ENCODE data around the gene IGSF5.
"Not testable (repeated sequence)": the region's sequence is repeated elsewhere in the genome, so short reads cannot be mapped to it uniquely, and the experiment has no call there.

The IGSF5 gene

DNA sequence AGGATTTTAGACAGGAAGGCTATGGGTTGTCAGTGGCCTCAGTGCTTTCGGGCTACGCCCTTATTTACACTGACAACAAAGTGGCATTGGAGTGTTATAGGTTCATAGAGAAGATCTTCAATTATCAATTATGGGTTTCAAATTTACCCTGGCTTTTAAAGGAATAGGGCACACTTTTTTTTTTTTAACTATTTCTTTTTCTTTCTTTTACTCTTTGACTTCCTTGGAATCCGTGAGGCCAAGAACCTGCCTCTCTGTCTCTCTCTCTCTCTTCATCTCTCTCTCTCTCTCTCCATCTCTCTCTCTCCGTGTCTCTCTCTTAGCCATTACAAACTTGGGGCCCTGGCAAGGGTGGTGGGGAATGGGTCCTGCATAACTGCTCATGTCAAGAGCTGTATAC lies at the start of gene IGSF5:
IGSF5 (plus strand) TSS at position 301 of the 400 bp plus-strand sequence. CDS start 327 bp downstream, outside the sequence.
- DNase-seq (ENCODE audit: low spot score), result not testable (repeated sequence)

DNA sequence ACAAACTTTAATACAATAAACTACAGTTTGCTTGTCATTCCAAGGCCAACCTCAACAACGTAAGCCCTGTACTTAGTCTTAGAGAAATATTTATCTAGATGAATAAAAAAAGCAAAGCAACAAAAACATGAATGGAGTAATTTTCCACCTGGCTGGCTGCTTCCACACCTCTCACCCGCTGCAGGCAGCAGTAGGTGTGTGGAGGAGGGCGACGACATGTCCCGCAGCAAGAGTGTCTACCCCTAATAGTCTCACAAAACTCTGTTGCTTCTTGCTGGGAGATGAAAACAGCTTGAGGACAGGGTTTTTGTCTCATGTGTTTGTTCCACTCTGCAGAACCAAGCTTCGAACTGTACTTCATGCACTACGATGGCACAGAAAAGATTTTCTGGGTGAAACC lies 48.8 kb upstream of the IGSF5 start:
- DNase-seq (ENCODE audit: low spot score), result no peak

DNA sequence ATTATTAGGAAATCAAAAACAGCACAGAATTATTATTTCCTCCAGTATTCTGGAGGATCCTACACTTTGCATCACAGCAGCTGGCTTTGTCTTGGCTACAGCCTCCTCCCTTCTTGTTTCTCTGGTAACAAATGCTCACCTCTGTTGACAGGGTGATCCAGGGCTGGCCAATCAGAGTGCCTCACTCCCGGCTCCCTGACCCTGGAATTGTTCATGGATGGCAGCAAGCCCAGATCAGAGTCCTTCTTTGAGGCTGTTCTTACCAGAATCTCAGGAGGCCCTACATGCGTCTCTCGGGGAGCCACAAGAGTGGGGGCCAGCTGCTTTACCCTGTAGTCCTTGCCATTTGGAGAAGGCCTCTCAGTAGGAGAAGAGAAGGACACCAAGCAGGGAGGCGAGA lies 48.4 kb upstream of the IGSF5 start:
- no peak for DNase-seq (ENCODE audit: low spot score)

DNA sequence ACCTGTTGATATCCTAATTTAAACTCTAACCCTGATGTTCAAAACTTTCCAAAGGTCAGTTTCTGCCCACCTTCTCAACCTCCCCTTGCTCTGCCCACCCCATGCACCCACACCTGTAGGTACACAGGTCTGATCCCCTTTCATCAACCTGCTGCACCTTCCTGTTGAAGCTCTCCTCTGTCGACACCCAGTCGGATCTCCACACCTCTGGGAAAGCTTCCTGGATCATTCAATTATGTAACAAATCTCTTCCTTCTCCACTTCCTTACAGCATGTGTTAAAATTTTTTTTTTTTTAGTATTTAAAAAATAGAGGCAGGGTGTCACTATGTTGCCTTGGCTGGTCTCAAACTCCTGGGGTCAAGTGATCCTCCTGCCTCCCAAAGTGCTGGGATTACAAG lies 44.7 kb upstream of the IGSF5 start:
- no peak for DNase-seq (ENCODE audit: low spot score)

DNA sequence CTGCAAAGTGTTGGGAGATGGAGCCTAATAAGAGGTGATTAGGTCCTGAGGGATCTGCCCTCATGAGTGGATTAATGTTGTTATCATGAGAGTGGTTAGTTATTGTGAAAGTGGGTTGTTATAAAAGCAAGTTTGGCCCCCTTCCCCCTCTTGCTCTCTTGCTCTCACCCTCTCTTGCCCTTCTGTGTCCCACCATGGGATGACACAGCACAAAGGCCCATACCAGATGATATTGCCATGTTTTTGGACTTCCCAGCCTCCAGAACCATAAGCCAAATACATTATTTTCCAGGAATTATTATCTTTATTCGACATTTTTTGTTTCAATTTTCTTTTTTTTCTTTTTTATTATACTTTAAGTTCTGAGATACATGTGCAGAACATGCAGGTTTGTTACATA lies 41.4 kb upstream of the IGSF5 start:
- DNase-seq (ENCODE audit: low spot score), result no peak

DNA sequence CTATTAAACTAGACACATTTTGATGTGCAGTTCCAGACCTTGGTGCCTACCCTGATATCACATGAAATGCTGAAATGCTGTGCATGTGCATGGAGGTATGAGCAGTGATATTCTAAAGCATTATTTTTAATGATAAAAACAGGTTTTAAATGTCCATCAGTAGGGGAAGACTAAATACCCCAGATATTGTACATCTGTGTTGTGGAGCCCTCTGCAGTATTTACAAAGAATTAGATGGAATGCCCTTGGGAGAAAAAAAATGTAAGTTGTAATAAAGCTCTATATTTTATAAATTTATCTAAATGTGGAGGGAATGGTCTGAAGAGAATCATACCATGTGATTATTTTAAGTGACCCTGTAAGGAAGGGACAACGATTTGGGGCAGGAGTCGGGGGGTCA lies 39.1 kb upstream of the IGSF5 start:
- DNase-seq (ENCODE audit: low spot score), result no peak

DNA sequence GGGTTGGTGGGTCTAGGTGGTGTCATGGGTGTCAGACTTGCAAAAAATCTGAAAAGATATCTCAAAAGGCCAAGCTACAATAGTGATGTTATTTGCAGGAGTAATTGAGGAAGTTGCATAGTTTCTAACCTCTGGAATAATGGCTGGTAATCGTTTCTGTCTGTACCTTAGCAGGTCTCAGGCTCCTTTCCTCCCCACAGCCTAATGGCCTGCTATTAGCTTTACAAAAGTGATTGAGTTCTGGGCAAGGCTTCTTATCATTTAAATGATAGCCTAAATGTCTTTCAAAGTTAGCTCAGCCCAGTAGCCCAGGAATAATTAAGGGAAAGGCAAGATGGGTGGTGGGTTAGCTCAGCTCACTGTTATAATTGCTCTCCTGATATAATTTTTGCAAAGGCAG lies 37.7 kb upstream of the IGSF5 start:
- DNase-seq (ENCODE audit: low spot score), result no peak

DNA sequence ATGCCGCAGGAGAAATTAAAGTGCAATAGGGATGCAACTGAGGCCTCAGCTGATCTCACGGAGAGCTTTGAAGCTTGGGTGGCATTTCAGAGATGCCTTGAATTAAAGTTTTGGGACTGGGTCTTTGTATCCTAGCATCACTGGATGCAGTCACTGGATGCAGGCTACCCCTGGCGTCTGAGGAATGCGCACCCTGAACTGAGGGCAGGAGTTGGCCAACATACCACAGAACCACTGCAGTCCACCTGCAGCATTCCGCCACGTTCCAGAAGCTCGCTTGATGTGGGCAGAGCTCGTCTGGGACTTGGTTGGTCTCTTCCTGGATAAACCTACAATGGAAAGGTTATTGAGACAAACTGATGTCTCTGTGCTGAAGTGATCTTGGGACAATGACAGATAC lies 34.1 kb upstream of the IGSF5 start:
- no peak for DNase-seq (ENCODE audit: low spot score)

DNA sequence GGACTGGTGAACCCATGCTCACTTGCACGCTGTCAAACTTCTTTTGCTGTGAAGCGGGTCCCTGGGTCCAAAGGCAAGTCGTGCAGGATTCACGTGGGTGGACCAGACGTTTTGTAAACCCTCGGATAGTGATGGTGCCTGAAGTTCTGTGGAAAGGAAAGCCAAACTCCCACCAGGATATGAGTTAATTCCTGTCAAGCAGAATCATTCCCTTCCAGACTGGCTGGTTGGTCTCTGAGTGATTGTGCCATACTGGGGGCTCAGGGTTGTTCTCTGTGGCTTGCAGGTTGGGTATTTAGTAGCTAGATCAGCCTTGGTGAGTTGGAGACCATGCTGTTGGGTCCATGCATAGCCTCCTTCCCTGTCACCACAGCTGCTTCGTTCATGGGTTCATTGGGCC lies 32.7 kb upstream of the IGSF5 start:
- DNase-seq (ENCODE audit: low spot score), result no peak

DNA sequence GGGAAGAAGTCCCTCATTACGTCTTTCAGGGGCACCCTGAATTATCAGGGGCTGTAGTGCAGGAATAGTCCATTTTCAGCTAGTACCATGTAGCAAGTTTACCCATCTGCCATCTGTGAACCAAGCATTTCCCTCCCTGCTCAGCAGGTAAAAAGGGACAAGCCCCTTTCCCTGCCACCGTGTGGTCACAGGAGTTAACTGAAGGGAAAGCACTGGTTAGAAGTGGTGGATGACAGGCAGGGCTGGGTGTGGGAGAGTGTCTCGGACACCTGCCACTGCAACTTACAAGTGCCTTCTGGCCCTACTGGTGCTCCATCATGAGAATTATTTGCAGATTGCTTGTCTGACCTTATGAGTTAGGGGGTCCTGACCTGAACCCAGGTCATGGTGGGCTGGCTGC lies 32.0 kb upstream of the IGSF5 start:
- no peak for DNase-seq (ENCODE audit: low spot score)

DNA sequence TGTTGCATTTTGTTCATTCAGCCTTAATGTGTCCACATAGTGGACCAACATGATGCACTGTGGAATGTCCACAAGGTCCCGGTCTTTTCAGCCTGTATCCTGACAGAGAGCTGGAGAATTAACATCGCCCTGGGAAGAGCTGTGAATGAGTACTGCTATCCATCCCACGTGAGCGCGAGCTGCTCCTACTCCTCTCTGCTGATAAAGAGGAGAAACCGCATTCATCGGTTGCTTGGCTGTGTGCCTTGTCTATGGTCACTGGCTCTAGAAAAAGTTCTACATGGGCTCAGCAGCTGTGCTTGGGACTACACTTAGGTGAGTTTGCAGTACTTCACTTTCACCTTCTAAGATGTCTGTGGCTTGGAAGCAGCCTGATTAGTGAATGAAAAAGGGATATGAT lies 31.1 kb upstream of the IGSF5 start:
- no peak for DNase-seq (ENCODE audit: low spot score)

DNA sequence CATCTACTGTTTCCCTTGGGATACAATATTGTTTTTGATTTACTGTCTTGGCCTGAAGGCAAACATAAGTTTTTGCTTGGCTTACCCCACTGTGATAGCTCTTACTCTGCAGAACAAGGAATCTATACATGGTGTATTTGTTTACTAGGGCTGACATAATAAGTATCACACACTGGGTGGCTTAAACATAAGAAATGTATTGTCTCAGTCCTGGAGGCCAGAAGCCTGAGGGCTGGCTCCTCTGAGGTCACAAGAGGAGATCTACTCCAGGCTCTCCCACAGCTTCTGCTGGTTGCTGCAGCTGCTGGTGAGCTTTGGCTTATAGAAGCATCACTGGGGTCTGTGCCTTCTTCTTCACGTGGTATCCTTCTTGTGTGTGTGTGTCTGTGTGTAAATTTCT lies 30.7 kb upstream of the IGSF5 start:
- no peak for DNase-seq (ENCODE audit: low spot score)

DNA sequence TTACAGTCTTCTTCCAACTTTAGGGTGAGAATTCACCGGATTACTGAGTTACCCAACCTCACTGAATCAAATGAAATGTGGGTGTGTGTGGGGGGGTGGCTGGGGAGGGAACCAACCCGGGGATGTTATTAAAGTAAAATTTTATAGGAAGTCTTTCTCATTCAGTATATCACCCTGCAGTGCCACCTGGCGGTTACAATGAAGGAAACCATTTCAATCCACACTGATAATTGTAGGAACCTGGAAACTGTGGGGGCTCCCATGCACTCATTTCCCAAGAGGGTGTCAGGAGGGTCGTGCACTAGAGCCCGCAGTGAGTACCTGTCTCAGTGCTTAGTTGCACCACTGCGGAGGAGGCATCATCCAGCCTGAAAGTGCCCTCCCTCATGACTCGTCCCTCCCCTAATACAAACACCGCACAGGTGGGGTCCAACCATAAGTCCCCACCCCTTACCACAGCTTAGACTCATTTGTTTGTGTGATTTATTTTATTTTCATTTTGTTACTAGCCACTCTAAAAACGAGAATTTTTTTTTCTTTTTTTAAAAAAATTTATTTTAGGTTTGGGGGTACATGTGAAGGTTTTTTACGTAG lies 29.1 kb upstream of the IGSF5 start:
- no peak for DNase-seq (ENCODE audit: low spot score)

DNA sequence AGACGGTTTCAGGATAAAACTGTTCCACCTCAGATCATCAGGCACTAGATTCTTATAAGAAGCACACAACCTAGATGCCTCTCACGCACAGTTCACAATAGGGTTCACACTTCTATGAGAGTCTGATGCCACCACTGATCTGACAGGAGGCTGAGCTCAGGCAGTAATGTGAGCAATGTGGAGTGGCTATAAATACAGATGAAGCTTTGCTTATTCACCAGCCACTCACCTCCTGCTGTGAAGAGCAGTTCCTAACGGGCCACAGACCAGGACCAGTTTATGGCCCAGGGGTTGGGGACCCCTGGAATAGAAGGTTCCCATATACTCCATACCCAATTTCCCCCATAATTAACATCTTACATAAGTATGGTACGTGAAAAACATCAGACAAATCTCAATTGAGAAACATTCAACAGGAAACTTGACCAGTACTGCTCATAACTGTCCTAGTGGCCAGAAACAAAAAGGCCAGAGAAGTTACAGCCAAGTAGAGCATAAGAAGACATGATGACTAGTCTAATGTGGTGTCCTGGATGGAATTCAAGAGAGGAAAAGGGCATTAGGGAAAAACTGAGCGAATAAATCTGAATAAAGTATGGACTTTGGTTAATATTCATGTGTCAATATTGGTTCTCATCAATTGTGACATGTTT lies 24.7 kb upstream of the IGSF5 start:
- DNase-seq (ENCODE audit: low spot score), result no peak

DNA sequence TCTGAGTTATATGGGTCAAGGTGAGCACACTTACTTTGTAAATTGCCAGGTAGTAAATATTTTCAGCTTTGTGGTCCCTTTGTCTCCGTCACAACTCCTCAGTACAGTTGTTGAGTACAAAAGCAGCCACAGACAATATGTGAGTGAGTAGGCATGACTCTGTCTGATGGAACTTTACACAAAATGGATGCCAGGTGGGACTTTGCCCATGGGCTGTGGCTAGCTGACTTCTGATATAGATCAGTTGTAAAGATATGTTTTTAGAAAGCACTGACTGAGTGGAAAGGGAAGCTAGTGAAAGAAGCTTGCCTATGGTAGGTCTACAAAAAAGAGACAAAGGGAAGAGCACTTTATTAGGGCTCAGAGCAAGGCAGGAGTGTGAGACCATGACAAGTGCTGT lies 23.1 kb upstream of the IGSF5 start:
- DNase-seq (ENCODE audit: low spot score), result no peak

DNA sequence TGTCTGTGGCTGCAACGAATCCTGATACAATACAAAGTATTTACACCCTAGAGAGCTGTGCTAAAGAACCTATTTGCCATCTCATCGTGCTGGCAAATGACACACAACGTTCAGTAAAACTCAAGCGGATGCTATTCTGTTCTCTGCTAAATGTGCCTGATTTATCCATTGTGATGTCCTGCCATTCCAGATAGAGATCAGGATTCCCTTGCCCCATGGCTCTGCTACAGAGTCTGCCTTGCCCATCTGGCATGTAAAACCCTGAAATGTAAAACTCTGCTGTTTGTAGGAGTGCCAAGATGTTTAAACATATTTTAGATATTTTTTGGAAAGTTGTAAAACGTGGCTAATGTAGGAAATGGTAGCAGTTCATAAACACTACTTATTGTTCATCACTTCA lies 20.0 kb upstream of the IGSF5 start:
- DNase-seq (ENCODE audit: low spot score), result no peak

DNA sequence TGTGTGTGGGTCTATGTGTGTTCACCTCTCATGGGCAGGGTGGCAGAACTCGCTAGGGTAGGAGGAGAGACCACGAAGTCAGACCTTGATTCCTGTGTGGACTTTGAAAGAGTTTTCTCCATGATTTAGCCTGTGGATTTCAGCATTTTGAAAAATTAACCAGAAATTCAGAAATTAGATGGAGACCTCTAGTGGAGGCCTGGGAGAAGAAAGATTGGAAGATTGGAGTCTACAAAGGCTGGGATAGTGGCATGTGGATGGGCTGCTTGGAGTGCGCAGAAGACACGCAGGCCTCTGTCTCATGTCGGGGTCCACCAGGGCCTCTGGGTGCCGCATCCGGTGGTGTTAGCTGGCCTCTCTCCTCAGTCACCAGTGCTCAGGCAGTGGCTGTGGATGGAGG lies 18.9 kb upstream of the IGSF5 start:
- no peak for DNase-seq (ENCODE audit: low spot score)

DNA sequence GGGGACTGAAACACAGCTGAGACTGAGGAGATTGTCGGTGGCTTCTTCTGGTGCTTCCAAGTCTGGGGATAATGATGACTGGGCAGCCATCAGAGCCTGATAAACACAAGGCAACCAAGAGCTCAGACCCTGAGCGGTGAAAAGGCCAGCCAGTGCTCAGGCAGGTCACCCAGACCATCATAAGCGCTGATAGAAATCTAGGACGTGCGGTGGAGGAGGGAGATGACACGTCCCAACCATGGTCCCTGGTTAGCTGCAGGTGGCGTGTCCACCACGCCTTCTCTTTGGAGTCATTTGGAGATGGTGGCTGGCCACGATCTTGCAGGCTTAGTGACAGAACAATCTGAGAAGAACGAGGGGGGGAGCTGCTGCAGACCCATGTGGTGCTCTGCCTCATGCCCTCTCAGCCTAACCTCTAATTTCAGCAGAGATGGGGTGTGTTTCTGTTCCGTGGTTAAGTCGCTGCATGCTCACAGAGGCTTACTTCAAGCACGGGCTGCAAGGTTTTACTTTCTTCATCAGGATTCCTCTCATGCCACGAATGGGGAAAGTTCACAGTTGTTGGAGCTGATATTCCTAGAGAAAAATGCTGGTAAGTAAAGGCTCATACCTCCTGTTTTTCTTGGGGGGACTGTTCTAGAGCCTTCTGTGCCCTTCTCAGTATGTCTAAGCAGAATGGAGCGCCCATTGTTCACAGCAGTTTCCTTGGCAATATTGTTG lies 17.4 kb upstream of the IGSF5 start:
- DNase-seq (ENCODE audit: low spot score), result no peak

DNA sequence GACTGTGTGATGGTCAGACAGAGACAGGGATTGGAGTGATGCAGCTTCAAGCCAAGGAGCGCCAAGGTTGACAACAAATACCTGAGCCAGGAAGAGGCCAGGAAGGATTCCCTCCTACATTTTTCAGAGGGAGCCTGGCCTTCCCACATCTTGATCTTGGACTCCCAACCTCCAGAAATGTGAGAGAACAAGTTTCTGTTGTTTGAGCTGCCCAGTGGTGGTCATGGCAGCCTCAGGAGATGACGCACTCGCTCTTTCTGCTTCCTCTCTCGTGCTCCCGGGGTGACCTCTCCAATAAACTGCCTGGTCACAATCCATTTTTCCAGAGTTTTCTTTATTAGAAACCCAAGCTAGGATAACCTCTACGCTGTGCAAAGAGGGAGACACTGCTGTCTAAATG lies 16.6 kb upstream of the IGSF5 start:
- no peak for DNase-seq (ENCODE audit: low spot score)

DNA sequence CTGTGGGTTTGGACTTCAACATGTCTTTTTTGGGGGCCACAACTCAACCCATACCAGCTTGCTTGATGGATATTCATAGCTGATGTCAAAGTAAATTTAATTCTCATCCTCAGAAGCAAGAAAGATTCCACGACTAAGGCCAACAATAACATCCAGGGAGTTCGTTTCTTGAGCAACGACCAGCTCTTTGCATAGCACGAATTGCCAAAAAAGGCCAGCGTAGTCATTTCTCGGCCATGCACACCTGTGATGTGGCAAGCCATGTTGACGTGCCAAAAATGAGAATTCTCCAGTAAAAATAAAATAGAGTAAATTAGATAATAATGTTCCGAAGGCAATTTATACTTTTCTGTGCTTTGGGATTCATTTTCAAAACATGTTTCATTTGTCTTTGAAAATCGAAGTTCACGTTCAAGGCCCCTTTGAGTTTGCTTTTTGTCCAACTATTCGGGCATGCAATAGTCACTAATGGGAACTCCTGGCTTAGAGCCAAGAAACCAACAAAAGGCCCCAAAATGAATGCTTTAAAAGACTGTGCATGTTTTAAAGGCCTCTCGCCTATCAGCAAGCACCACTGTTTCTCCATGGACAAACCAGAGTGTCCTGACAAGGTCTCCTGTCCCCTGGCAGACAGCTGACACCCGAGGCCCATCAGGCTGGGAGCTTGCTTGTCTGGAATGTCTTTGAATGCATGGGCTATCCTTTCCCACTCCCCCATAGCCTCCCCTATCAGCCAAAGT lies 14.4 kb upstream of the IGSF5 start:
- DNase-seq (ENCODE audit: low spot score), result no peak

DNA sequence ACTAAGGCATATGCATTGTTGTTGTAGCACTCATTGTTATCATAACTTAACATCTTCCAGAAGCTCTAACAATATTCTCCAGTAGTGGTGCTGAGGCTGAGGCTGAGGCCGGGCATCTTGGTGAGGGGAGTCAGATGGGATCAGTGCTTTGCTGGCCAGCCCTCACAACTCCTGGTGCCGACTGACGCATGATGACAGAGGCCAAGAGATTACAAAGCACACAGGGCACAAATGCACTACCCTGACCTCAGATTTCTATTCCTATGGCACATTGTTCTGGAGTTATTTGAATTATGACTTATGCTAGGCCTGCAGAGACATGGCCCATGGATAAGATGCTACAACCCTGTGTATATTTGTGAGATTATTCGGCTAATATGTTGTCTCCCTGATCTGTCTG lies 8.3 kb upstream of the IGSF5 start:
- DNase-seq (ENCODE audit: low spot score), result no peak

DNA sequence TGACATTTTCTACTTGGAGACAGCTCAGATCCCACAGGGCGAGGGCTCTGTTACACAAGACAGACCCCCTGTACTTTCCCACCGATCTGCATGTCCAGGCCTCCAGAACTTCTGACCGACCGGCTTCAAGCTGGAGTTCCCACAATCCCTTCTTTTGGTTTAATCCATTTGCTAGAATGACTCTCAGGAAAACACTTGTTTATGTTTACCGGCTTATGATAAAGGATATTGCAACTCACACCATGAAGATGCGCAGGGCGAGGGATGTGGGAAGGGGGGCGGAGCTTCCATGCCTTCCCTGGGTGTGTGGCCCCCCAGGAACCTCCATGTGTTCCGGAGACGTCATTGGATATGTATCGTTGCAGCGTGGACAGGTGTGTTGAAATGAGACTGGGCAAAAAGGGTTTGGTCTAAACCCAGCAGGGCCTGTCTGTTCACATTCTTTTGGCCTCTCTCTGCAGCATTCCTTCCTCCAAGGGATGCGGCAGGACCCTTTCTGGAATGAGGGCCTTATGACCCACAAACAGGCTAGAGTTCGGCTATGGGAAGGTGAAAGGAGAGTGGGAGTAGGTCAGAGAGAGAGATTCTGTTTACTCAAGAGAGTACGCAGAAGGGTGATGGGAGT lies 7.5 kb upstream of the IGSF5 start:
- DNase-seq (ENCODE audit: low spot score), result no peak

DNA sequence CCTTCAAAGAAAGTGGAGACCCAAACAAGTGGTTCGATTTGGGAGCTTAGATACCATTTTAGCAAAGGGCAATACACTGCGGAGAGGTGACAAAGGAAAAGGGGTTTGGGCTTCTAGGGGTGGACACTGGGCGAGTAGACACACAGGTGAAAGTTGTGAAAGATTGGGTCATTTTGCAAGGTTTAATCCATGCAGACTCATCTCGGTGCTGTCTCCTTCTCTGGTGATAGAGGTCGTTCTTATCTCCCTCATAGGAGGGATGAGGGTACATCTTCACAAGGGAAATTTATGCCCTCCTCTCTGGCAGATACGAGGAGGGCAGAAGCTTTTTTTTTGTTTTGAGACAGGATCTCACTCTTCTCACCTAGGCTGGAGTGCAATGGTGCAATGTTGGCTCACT lies 6.4 kb upstream of the IGSF5 start:
- no peak for DNase-seq (ENCODE audit: low spot score)

Data from left forelimb (tissue), 1 donor.